BE2C (cell line): Measurements from ENCODE around the gene SH3BGRL3. TPM values are rescaled to one million over a fixed set of nuclear protein-coding genes. Genes with fewer than 3 reads are reported as not detected.
"Not testable (repeated sequence)": the region's sequence is repeated elsewhere in the genome, so short reads cannot be mapped to it uniquely, and the experiment has no call there.

Source experiments
- DNase-seq: peaks from one replicate; pipeline ENCODE4 v3.0.0-alpha.2; 2020
- H3K27me3 ChIP-seq: fragments of 250-450 bp; sonication (Bioruptor Pico); 2 replicates; pipeline ENCODE4 v1.5.1; 2020; ENCODE audit warnings: mild to moderate bottlenecking
- H3K36me3 ChIP-seq: fragments of 250-450 bp; sonication (Bioruptor Pico); 2 replicates; pipeline ENCODE4 v1.5.1; 2020; ENCODE audit warnings: mild to moderate bottlenecking
- H3K4me1 ChIP-seq: fragments of 250-450 bp; sonication (Bioruptor Pico); 2 replicates; pipeline ENCODE4 v1.5.1; 2020
- H3K4me3 ChIP-seq: 2 replicates; pipeline ENCODE4 v1.5.1; 2011; ENCODE audit warnings: low read depth, low read length
- H3K9me3 ChIP-seq: fragments of 250-450 bp; sonication (Bioruptor Pico); 2 replicates; pipeline ENCODE4 v1.5.1; 2020
- polyA plus RNA-seq: library from polyadenylated mRNA; unstranded; fragments of >200 nt; gene quantifications from one replicate; pipeline ENCODE4 v1.2.1, GENCODE V29; 2012; ENCODE audit warnings: low read depth, missing spikeins; ENCODE audit not compliant: insufficient read length, insufficient read depth
- TF ChIP-seq, protein P1 (sequence below): IDR thresholded peaks from 2 replicates; pipeline ENCODE4 v1.5.1; 2012; ENCODE audit warnings: mild to moderate bottlenecking, low read depth, low read length

The SH3BGRL3 gene
- 170 TPM for polyA plus RNA-seq

DNA sequence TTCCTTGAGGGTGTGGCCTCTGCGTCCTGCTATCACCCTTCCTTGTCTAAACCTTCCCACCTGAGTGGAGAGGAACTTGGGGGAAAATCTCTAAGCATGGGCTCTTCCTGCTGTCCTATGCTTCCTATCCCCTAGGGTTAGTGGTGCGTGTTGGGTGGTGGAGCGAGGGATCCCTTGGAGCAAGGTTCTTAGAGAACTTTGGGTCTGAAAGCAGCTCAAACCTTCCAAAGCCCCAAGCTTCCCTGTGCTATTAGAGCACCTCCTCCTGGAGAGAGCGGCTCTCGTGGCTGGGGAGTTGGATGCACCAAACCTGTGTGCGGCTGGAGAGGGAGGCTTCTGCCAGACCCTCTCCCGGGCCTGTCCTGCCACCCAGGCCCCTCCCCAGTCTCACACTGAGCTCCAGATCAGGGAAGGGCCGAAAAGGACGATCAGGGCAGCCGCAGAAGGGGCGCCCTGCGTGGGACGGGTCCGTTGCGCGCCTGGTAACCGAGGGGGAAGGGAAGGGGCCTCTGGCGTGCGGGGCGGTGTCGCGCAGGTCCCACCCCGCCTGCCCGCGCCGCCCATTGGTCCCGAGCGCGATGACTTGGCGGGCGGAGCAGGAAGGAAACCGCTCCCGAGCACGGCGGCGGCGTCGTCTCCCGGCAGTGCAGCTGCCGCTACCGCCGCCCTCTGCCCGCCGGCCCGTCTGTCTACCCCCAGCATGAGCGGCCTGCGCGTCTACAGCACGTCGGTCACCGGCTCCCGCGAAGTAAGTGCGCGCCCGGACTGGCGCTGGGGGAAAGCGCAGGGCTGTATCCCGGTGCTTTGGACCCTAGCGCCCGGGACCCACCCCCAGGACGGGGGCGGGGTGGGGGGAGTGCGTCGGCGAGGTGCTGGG lies at the start of gene SH3BGRL3:
SH3BGRL3 (plus strand) TSS at position 631 of the 877 bp plus-strand sequence; CDS start at position 701, 70 bp downstream.
- TF ChIP-seq, protein P1, sequence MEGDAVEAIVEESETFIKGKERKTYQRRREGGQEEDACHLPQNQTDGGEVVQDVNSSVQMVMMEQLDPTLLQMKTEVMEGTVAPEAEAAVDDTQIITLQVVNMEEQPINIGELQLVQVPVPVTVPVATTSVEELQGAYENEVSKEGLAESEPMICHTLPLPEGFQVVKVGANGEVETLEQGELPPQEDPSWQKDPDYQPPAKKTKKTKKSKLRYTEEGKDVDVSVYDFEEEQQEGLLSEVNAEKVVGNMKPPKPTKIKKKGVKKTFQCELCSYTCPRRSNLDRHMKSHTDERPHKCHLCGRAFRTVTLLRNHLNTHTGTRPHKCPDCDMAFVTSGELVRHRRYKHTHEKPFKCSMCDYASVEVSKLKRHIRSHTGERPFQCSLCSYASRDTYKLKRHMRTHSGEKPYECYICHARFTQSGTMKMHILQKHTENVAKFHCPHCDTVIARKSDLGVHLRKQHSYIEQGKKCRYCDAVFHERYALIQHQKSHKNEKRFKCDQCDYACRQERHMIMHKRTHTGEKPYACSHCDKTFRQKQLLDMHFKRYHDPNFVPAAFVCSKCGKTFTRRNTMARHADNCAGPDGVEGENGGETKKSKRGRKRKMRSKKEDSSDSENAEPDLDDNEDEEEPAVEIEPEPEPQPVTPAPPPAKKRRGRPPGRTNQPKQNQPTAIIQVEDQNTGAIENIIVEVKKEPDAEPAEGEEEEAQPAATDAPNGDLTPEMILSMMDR: peak; percentile 57
- Histone ChIP-seq H3K4me1 (peaks cover 11% of the 10 kb centered on the region), H3K4me3 (peak within 1 kb of the TSS; percentile 63), H3K9me3 (no peaks in the 10 kb centered on the region), H3K36me3 (peaks cover 15% of the 10 kb centered on the region), H3K27me3 (no peaks in the 10 kb centered on the region)
- peak; percentile 82 for DNase-seq

DNA sequence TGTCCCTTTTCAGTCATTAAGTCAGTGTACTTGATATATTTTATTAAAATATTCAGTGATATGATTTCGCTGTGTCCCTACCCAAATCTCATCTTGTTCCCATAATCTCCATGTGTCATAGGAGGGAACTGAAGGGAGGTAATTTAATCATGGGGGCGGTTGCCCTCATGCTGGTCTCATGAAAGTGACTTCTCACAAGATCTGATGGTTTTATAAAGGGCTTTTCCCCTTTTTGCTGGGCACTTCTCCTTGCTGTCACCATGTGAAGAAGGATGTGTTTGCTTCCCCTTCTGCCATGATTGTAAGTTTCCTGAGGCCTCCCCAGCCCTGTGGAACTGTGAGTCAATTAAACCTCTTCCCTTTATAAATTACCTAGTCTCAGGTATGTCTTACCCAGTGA lies 49.2 kb upstream of the SH3BGRL3 start:
- H3K4me1 ChIP-seq, H3K4me3 ChIP-seq, H3K36me3 ChIP-seq, DNase-seq, H3K9me3 ChIP-seq, H3K27me3 ChIP-seq: not testable (repeated sequence)

DNA sequence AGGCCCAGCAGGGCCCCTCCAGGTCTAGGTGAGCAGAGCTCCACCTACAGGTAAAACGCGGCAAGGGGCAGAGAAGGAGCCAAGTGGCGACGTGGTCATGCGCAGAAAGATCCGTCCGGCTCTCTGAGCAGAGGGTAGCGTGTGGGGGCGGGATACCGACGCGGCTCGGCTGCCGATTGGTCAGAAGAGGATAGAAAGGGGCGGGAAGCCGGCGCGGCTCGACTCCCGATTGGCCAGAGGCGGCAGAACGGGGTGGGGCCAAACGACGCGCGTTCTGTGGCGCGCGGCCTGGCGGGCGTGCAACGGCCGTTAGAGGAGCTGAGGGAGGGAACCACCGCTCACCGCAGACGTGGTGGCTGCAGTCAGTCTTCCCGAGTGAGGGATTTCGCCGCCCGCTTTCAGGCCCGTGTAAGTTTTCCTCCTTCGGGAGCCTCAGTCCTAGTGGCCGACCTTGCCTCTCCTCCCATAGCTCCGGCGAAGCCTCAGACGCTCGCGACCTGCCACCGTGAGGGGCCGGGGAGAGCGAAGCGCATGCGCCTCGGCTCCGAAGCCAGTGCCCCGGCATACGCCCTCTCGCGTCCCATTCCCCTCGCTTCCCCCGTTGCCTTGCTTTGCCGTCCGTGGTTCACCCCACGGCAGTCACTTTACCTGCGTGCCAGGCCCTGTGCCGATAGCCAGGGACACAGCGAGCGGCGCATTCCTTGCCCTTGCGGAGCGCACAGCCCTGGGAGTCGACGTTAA lies 45.8 kb upstream of the SH3BGRL3 start, which contains the start of gene CEP85:
CEP85 (plus strand) TSS at position 298 of the 741 bp plus-strand sequence. CDS start 5,584 bp downstream, outside the sequence.
- TF ChIP-seq, protein P1: peak; percentile 73
- no peaks in the 10 kb centered on the region for H3K9me3 ChIP-seq
- DNase-seq: peak; percentile 91
- H3K4me3 ChIP-seq: peak within 1 kb of the TSS; percentile 88
- no peaks in the 10 kb centered on the region for H3K27me3 ChIP-seq
- H3K4me1 ChIP-seq: no peaks in the 10 kb centered on the region
- H3K36me3 ChIP-seq: no peaks in the 10 kb centered on the region

DNA sequence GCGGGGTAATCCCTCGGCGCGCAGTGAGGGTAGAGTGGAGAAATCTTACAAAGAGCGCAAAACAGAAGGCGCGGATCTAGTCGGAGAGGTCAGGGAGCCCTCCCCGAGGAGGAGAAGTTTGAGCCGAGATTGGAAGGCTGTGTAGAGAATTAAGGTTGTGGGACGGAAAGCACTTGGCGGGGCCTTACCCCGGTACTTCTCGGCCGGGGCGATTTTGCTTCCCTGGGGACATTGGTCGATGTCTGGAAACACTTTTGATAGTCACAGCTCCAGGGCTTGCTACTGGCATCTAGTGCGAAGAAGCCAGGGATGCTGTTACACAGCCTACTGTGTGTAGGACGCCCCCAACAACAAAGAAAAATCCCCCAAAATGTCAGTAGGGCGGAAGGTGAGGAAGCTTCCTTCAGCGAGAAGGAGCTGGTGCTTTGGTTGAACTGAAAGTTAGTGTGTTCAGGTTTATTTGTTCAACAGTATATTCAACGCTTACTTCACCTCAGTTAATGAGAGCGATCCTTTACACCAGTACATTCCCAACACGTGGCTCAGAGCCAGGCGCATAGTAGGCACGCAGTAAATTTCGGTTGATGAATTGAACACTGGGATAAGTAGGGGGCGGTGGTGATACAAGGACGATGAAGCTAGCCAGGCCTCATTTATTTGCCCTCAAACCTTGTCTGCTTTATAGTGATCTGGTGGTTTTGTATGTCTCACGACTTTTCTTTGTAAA lies 45.1 kb upstream of the SH3BGRL3 start:
- Histone ChIP-seq H3K9me3 (no peaks in the 10 kb centered on the region), H3K27me3 (no peaks in the 10 kb centered on the region), H3K4me1 (no peaks in the 10 kb centered on the region), H3K4me3 (peak overlapping the region; percentile 88), H3K36me3 (no peaks in the 10 kb centered on the region)
- TF ChIP-seq, protein P1: 0 out of 2 replicates have a peak, but pooled peaks have one; percentile 12
- DNase-seq: peak; percentile 17

DNA sequence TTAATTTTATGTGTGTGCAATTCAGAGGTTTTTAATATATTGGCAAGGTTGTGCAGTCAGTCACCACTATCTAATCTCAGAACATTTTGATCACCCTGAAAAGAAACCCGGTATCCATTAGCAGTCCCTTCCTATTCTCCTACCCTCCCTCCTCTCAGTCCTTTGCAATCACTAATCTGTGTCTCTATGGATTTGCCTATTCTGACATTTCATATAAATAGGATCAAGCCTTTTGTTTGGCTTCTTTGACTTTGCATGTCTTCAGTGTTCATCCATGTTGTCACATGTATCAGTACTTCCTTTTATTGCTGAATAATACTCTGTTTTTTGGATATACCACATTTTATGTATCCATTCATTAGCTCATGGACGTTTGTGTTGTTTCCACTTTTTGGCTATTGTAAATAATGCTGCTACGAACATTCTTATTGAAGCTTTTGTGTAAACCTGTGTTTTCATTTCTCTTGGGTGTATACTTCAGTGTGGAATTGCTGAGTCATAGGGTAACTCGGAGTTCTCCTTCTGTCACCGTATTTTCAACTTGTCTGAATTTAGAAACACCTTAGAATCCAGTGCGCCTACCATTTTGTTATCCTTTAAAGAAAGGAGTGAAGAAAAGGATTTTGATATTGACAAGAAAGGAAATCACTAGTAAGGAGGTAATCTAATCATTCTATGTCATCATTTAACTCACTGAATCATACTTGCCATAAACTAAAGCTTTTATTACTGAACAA lies 42.5 kb upstream of the SH3BGRL3 start:
- no peaks in the 10 kb centered on the region for H3K27me3 ChIP-seq
- H3K4me3 ChIP-seq: no peak overlapping the region
- DNase-seq: no peak
- no peaks in the 10 kb centered on the region for H3K36me3 ChIP-seq
- no peaks in the 10 kb centered on the region for H3K4me1 ChIP-seq
- no peaks in the 10 kb centered on the region for H3K9me3 ChIP-seq
- TF ChIP-seq, protein P1: no peak
